ENCODE measurements around the gene NUDT2.
"Not testable (repeated sequence)": the region's sequence is repeated elsewhere in the genome, so short reads cannot be mapped to it uniquely, and the experiment has no call there.

Gene NUDT2

DNA sequence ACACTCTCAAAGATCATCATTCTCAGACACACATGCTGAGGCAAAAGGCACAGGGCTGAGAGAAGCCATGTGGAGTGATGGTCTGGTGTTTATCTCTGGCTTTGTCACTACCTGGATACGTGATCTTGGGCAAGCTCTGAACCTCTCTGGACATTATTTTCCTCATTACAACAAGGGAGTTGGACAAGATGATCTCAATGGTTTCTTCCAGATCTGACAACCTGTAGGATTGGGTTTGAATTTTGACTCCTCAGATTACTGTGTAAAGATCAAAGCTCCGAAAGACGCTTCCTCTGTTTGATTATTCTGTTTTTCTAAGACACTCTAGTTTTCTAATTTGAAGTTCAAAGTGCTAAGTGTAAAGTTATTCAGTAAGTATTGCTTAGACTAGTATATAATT, 20.0 kb downstream of the NUDT2 start:
- Histone ChIP-seq H3K79me2 (ENCODE audit: insufficient read depth, low read depth) (no peaks in the 10 kb centered on the region), H3K27me3 (ENCODE audit: insufficient read depth, low read depth) (no peaks in the 10 kb centered on the region), H3K27ac (no peak overlapping the region), H3K9ac (no peak overlapping the region), H3K4me3 (IDR thresholded peaks at IDR 0.05; ENCODE audit: insufficient read depth, low read depth, low read length) (no peak overlapping the region), H3K4me1 (ENCODE audit: low read depth, poor library complexity, severe bottlenecking) (peaks cover 13% of the 10 kb centered on the region), H4K20me1 (ENCODE audit: insufficient read depth) (no peaks in the 10 kb centered on the region), H3K4me2 (no peak overlapping the region), H2AFZ (ENCODE audit: low read depth) (no peak overlapping the region), H3K36me3 (ENCODE audit: insufficient read depth) (no peaks in the 10 kb centered on the region)
- TF ChIP-seq, protein P1, sequence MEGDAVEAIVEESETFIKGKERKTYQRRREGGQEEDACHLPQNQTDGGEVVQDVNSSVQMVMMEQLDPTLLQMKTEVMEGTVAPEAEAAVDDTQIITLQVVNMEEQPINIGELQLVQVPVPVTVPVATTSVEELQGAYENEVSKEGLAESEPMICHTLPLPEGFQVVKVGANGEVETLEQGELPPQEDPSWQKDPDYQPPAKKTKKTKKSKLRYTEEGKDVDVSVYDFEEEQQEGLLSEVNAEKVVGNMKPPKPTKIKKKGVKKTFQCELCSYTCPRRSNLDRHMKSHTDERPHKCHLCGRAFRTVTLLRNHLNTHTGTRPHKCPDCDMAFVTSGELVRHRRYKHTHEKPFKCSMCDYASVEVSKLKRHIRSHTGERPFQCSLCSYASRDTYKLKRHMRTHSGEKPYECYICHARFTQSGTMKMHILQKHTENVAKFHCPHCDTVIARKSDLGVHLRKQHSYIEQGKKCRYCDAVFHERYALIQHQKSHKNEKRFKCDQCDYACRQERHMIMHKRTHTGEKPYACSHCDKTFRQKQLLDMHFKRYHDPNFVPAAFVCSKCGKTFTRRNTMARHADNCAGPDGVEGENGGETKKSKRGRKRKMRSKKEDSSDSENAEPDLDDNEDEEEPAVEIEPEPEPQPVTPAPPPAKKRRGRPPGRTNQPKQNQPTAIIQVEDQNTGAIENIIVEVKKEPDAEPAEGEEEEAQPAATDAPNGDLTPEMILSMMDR (conservative IDR thresholded peaks at IDR 0.05; ENCODE audit: low read depth, low read length) = no peak

DNA sequence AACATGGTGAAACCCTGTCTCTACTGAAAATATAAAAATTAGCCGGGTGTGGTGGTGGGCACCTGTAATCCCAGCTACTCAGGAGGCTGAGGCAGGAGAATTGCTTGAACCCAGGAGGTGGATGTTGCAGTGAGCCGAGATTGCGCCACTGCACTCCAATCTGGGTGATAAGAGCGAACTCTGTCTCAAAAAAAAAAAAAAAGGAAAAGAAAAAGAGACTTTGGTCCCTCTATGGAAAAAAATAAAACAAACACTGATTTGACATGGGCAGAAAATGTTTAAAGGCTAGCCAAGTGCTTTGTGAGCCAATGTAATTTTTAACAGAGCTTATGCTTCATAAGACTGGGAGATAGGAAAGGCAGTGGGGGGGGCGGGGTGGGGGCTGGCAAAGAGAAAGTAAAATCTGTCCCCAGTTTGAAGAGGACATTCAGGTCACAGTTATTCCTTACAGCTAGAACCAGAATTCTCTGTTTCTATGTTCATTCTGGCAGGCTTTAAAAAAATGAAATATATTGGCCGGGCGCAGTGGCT, 22.8 kb downstream of the NUDT2 start:
- not testable (repeated sequence) for H3K36me3 ChIP-seq (ENCODE audit: insufficient read depth); H3K4me3 ChIP-seq (IDR thresholded peaks at IDR 0.05; ENCODE audit: insufficient read depth, low read depth, low read length); H3K79me2 ChIP-seq (ENCODE audit: insufficient read depth, low read depth); H3K9ac ChIP-seq; H3K4me1 ChIP-seq (ENCODE audit: low read depth, poor library complexity, severe bottlenecking); H3K4me2 ChIP-seq; H2AFZ ChIP-seq (ENCODE audit: low read depth); H3K27me3 ChIP-seq (ENCODE audit: insufficient read depth, low read depth); H3K27ac ChIP-seq; H4K20me1 ChIP-seq (ENCODE audit: insufficient read depth)

DNA sequence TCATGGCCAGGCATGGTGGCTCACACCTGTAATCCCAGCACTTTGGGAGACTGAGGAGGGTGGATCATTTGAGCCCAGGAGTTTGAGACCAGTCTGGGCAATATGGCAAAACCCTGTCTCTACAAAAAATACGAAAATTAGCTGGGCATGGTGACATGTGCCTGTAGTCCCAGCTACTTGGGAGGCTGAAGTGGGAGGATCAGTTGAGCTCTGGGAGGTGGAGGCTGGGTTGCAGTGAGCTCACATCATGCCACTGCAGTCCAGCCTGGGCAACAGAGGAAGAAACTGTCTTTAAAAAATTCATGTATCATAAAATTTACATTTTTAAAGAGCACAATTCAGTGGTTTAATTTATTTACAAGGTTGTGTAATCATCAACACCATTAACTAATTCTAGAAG, 23.6 kb downstream of the NUDT2 start:
- H3K4me3 ChIP-seq (IDR thresholded peaks at IDR 0.05; ENCODE audit: insufficient read depth, low read depth, low read length); H3K4me1 ChIP-seq (ENCODE audit: low read depth, poor library complexity, severe bottlenecking); H3K36me3 ChIP-seq (ENCODE audit: insufficient read depth); H4K20me1 ChIP-seq (ENCODE audit: insufficient read depth); H3K27ac ChIP-seq; H3K4me2 ChIP-seq; H3K79me2 ChIP-seq (ENCODE audit: insufficient read depth, low read depth); H3K9ac ChIP-seq; H2AFZ ChIP-seq (ENCODE audit: low read depth); H3K27me3 ChIP-seq (ENCODE audit: insufficient read depth, low read depth): not testable (repeated sequence)

DNA sequence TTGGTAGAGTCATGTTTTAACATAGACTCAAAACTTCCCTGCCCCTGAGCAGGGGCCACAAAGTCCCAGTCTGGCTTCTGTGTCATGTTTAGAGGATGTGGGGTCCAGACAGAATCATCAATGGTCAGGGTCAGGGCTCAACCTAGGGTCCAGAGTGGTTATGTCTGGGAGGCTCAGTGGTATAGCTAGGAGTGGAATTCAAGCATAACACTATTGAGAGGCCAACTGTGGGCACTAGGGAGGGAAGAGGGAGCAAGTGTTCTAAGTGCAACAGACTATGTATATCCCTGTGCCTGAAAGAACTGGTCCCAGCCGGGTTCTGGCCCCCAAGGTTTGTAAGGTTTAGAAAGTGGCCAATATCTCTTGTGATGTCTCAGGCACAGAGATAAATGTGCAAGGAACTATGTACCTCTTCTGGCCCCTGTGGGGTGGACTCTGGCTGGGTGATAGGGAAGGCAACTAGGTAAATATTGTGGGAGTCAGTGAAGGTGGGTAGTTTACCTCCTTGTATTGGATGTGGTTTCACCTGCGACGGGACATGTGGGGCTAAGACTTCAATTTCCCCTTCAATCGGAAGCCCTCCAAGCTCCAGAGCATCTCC, 33.3 kb downstream of the NUDT2 start:
- H3K27ac ChIP-seq = no peak overlapping the region
- H3K36me3 ChIP-seq (ENCODE audit: insufficient read depth) = no peaks in the 10 kb centered on the region
- no peaks in the 10 kb centered on the region for H4K20me1 ChIP-seq (ENCODE audit: insufficient read depth)
- no peak overlapping the region for H2AFZ ChIP-seq (ENCODE audit: low read depth)
- no peak overlapping the region for H3K9ac ChIP-seq
- TF ChIP-seq, protein P1 (conservative IDR thresholded peaks at IDR 0.05; ENCODE audit: low read depth, low read length) = no peak
- H3K79me2 ChIP-seq (ENCODE audit: insufficient read depth, low read depth) = no peaks in the 10 kb centered on the region
- no peaks in the 10 kb centered on the region for H3K4me1 ChIP-seq (ENCODE audit: low read depth, poor library complexity, severe bottlenecking)
- H3K27me3 ChIP-seq (ENCODE audit: insufficient read depth, low read depth) = no peaks in the 10 kb centered on the region
- no peak overlapping the region for H3K4me2 ChIP-seq
- no peak overlapping the region for H3K4me3 ChIP-seq (IDR thresholded peaks at IDR 0.05; ENCODE audit: insufficient read depth, low read depth, low read length)

DNA sequence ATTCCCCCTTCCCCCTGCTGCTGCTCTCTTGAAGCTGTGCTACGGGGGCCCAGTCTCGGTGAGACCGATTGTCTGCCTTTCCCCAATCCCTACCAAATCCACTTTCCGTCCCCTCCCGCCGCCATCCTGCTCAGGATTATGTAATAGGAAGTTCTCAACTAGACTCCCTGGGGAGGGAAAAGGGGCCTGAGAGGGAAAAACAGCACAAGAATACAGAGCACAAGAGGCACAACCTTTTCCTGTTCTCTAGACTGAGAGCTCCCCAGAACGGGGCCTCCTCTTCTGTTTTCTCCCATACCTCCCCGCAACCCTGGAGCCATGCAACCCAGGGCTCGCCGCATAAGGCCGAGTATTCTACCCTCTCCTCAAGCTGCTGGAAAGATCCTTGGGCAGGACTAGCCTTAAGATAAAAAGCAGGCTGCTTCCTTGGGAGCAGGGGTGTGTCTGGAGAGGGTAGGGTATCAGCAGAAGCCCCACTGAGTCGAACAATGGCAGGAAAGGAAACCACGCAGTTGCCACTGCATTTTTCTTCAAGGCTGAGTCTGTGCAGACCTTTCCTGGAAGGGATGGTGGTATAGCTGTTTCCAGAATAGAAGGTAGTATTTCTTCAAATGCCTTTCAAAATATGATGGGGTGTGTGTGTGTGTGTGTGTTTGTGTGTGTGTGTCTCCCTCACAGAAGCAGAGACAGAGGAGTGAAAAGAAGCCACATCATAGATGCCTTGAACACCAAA, 34.4 kb downstream of the NUDT2 start:
- no peaks in the 10 kb centered on the region for H3K4me1 ChIP-seq (ENCODE audit: low read depth, poor library complexity, severe bottlenecking)
- no peaks in the 10 kb centered on the region for H4K20me1 ChIP-seq (ENCODE audit: insufficient read depth)
- H3K27me3 ChIP-seq (ENCODE audit: insufficient read depth, low read depth) = no peaks in the 10 kb centered on the region
- H3K79me2 ChIP-seq (ENCODE audit: insufficient read depth, low read depth) = no peaks in the 10 kb centered on the region
- no peak overlapping the region for H3K4me2 ChIP-seq
- no peak overlapping the region for H3K4me3 ChIP-seq (IDR thresholded peaks at IDR 0.05; ENCODE audit: insufficient read depth, low read depth, low read length)
- H3K27ac ChIP-seq = no peak overlapping the region
- H3K36me3 ChIP-seq (ENCODE audit: insufficient read depth) = no peaks in the 10 kb centered on the region
- TF ChIP-seq, protein P1 (conservative IDR thresholded peaks at IDR 0.05; ENCODE audit: low read depth, low read length) = no peak
- no peak overlapping the region for H2AFZ ChIP-seq (ENCODE audit: low read depth)
- H3K9ac ChIP-seq = no peak overlapping the region
